GM12891 (cell line): ENCODE measurements around the gene SIRT3.

Experiments used
- PAX5 ChIP-seq: IDR thresholded peaks from 2 replicates; pipeline ENCODE4 v1.6.1; 2011; ENCODE audit warnings: low read length, moderate library complexity, mild to moderate bottlenecking; ENCODE audit not compliant: insufficient read depth, severe bottlenecking
- POLR2A ChIP-seq: IDR thresholded peaks from 2 replicates; pipeline ENCODE4 v1.6.1; 2011; ENCODE audit warnings: low read depth, low read length, control low read depth
- POLR2AphosphoS5 ChIP-seq: IDR thresholded peaks from 2 replicates; pipeline ENCODE4 v1.6.1; 2011; ENCODE audit warnings: low read depth, low read length, control low read depth
- SPI1 ChIP-seq: IDR thresholded peaks from 2 replicates; pipeline ENCODE4 v1.6.1; 2011; ENCODE audit warnings: low read depth, low read length, control low read depth
- TAF1 ChIP-seq: IDR thresholded peaks from 2 replicates; pipeline ENCODE4 v1.6.1; 2011; ENCODE audit warnings: low read depth, low read length, control low read depth

GRCh38 chr11:257766-258493 is 21.8 kb upstream of the SIRT3 start:
- TF ChIP-seq POLR2AphosphoS5 (no peak), POLR2A (no peak), TAF1 (no peak), SPI1 (no peak), PAX5 (no peak)
